ENCODE data around the gene TARS2.

The TARS2 gene

DNA sequence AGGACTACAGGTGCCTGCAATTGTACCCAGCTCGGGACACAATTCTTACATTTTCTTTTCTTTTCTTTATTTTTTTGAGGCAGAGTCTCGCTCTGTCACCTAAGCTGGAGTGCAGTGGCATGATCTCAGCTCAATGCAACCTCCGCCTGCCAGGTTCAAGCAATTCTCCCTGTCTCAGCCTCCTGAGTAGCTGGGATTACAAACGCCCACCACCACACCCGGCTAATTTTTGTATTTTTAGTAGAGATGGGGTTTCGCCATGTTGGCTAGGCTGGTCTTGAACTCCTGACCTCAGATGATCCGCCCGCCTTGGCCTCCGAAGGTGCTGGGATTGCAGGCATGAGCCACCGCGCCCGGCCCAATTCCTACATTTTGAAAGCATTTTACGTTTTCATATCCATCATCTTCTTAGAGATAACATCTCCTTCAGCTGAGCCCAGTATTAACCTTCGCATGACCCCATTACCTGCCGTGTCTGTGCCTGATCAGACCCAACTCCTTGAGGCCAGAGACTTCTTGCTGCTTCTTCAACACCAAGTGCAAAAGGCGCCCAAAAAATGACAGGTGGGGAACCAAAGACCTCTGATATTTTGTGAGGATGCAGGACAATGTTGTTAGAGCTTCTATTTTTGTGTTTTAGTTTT lies 59.2 kb downstream of the TARS2 start:
- no peak for DNase-seq (ENCODE audit: low read depth)
- no peak overlapping the region for H3K4me3 ChIP-seq (ENCODE audit: low read length)
- TF ChIP-seq, protein P1, sequence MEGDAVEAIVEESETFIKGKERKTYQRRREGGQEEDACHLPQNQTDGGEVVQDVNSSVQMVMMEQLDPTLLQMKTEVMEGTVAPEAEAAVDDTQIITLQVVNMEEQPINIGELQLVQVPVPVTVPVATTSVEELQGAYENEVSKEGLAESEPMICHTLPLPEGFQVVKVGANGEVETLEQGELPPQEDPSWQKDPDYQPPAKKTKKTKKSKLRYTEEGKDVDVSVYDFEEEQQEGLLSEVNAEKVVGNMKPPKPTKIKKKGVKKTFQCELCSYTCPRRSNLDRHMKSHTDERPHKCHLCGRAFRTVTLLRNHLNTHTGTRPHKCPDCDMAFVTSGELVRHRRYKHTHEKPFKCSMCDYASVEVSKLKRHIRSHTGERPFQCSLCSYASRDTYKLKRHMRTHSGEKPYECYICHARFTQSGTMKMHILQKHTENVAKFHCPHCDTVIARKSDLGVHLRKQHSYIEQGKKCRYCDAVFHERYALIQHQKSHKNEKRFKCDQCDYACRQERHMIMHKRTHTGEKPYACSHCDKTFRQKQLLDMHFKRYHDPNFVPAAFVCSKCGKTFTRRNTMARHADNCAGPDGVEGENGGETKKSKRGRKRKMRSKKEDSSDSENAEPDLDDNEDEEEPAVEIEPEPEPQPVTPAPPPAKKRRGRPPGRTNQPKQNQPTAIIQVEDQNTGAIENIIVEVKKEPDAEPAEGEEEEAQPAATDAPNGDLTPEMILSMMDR (conservative IDR thresholded peaks at IDR 0.05; ENCODE audit: low read depth, low read length), result no peak

DNA sequence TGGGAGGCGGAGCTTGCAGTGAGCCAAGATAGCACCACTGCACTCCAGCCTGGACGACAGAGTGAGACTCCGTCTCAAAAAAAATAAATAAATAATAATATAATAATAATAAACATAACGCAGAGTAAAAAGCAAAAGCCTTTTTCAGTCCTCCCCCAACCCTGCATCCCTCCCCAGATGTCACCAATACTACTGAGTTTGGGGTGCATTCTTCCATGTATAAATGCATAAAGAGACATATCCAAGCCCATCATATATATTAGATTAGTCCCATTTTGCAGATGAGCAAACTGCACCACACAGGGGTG lies 61.1 kb downstream of the TARS2 start:
- H3K4me3 ChIP-seq (ENCODE audit: low read length), result peak overlapping the region; percentile 51
- no peak for DNase-seq (ENCODE audit: low read depth)
- TF ChIP-seq, protein P1 (conservative IDR thresholded peaks at IDR 0.05; ENCODE audit: low read depth, low read length), result no peak

DNA sequence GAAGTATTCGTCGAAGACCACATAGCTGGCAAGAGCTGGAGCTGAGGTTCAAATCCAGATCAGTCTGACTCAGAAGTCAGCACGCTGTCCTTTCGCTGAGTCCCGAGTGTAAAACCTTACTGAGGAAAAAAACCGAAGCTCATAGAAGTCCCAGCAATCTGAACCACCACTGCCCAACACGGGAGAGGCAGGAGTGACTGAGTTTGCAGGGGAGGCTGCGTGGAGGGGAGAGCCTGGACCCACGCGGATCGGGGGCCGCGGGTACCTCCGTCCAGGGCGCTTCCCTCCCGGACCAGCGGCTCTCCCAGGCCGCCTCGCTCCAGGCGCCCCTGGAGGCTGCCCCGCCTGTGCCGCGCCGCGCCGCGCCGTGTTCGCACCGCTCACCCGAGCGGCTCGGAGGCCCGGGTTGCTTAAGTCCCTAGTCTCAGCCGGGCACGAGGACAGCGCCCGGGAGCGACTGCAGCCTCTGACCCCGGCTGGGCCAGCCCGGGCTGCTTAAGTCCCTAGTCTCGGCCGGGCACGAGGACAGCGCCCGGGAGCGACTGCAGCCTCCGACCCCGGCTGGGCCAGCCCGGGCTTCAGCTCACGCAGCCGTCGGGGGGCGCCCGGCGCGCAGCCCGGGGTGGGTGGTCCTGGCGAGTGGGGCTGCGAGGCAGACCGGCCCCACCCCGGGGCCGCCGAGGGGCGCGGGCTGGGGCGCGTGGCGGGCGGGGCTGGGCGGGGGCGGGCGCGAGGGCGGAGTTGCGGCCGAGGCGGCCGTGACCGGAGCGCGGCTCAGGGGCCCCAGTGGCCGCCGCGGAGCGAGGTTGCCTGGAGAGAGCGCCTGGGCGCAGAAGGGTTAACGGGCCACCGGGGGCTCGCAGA lies 61.6 kb downstream of the TARS2 start, which contains the start of gene ADAMTSL4:
ADAMTSL4 (plus strand) TSS at position 777 of the 864 bp plus-strand sequence. CDS start 2,881 bp downstream, outside the sequence.
- DNase-seq (ENCODE audit: low read depth), result no peak
- TF ChIP-seq, protein P1 (conservative IDR thresholded peaks at IDR 0.05; ENCODE audit: low read depth, low read length), result no peak
- H3K4me3 ChIP-seq (ENCODE audit: low read length), result peak within 1 kb of the TSS; percentile 51

DNA sequence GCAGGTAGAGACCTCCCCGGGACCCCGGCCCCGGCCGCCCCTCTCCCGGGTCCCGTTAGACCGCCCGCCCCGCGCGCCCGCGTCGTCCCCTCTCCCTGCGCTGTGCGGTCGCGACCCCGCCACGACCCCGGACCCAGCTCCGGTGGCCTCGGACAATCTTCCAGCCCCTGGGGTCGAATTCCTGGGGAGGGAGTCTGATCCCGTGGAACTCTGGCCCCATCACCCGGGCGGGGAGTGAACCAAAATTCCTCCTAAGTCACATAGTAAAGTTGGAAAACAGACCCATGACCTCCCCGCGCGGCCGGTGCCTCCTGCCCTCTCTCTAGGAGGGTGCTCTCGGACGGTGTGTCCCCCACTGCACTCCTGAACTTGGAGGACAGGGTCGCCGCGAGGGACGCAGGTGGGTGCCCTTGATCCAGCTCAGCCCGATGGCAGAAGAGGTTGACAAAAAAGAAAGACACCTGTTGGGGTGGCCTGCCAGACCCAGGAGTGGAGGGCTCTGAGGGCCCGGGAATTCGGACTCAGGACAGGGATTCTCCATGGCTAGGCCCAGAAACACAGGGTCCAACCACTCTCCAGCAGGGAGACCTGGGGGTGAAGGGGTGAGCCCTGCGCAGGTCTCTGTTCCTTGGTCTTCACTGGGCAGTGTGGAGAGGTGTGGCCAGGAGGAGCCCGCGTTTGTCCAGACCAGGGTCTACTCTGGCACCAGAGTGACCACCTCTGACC lies 62.4 kb downstream of the TARS2 start:
- H3K4me3 ChIP-seq (ENCODE audit: low read length), result peak overlapping the region; percentile 35
- TF ChIP-seq, protein P1 (conservative IDR thresholded peaks at IDR 0.05; ENCODE audit: low read depth, low read length), result no peak
- DNase-seq (ENCODE audit: low read depth), result no peak

DNA sequence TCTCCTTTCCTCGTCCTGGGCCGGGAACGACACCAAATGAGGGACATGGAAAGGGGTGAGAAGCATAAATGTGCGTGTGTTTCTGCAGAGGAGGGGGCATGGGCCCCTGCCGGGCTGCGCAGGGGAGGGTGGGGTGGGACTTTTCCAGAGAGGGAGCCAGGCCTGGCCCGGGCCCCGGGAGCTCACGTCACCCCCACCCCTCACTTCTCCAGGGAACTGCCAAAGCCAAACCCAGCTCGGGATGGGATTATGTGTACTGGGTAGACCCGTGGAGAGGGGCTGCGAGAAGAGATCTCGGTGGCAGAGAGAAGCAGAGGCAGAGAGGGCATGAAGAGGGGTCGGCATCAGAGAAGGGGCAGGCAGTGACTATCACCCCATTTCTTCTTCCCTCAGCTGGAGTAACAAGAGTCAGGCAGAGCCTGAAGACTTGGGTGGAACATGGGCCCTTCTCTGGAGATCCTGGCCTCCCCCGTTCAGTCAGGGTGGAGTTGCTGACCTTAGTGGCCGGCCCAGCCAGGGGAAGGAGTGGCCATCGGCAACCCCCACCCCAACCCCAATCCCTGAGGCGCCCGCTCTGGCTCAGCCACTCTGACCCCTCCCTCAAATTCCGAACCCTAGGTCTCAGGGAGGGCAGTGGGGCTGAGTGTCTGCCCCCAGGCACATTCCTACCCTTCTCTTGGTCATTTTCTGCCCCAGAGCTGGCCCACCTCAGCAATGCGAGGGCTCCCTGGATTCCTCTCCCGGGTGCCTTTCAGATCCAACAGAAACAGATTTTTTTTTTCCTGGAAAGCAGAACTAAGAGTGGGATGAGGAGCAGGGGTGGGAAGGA lies 63.2 kb downstream of the TARS2 start:
- TF ChIP-seq, protein P1 (conservative IDR thresholded peaks at IDR 0.05; ENCODE audit: low read depth, low read length), result no peak
- no peak overlapping the region for H3K4me3 ChIP-seq (ENCODE audit: low read length)
- no peak for DNase-seq (ENCODE audit: low read depth)

DNA sequence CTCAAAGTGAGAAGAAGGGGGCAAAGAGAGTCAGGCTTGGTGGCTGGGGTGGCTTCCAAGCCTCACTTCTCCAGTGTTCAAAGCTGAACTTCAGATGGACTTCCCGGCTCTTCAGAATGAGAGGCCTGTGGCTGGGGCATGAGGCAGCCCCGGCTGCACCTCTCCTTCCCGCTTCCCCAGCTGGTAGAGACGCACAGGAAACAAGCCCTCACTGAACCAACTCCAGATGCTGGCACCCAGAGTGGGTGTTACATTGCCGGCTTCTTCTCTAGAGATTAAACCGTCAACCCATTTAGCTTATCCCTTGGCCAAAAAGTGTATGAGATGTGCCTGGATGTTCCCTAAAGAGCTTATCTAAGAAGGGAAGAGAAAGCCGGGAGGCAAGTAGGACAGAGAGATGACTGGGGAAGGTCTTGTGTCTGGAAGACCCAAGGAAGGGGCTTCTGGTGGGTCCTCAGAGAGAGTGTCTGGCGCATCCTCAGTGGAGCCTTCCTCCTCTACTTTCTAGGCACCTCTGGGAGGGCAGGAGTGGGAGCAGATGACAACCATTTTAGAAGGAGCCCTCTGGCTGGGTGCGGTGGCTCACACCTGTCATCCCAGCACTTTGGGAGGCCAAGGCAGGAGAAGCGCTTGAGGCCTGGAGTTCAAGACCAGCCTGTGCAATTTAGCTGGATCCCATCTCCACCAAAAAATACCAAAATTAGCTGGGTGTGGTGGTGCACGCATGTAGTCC lies 64.0 kb downstream of the TARS2 start:
- DNase-seq (ENCODE audit: low read depth), result no peak
- TF ChIP-seq, protein P1 (conservative IDR thresholded peaks at IDR 0.05; ENCODE audit: low read depth, low read length), result no peak

More for the DNA sequence above, 64.0 kb downstream of the TARS2 start:
- H3K4me3 ChIP-seq (ENCODE audit: low read length), result no peak overlapping the region
